GM19438 (cell line): ENCODE results near the gene MAD1L1.

Experiments used
- ATAC-seq: cut with Tn5 transposase; IDR thresholded peaks from one replicate; pipeline ENCODE4 v1.9.1; 2021; ENCODE audit warnings: low read depth; ENCODE audit not compliant: unreplicated experiment

Gene MAD1L1

DNA sequence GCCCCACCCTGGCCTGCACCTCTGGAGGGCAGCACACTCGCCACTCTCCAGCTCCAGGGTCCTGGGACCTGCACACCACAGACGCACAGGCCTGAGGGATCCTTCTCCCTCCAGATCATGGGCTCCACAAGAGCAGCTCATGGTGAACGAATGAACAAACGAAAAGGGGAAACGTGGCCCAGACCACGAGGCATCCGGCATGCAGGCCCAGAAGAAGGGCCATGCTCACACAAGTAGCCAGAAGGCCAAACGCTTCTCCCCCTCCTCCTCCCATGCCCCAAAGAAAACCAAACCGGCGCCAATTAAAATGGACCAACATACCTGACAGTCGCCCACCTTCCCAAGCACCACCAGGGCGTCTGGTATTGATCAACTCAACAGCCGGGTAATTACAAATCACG is 30.4 kb downstream of the MAD1L1 start:
- no peak for ATAC-seq

DNA sequence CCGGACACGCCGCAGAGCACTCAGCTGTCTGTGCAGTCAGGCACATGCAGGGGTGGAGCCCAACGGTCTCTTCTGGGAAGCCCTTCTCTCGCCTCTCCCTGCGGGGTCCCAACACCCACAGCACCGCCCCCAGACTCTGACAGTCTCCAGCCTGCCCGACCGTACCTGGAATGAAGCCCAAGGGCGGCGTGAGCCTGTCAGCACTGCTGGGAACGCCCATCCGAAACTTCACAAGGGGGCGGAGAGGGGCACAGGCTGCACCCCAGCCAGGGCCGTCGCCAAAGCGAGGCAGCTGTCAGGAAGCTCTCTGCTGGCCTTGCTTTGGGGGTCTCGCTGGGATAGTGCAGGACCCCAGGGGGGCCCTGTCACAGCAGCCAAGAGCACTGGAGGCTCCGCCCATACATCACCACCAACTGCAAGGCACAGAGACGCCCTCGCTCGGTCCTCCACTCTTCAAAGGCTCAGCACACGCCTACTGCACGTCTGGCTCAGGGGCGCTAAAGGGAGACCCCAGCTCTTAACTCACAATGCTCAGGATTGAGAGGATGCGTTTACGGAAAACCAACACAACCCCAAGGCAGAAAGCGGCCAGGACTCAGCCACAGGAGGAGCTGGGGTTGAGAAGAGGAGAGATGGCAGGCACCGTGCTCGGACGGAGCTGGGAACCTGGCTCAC is 30.9 kb downstream of the MAD1L1 start:
- ATAC-seq: no peak

DNA sequence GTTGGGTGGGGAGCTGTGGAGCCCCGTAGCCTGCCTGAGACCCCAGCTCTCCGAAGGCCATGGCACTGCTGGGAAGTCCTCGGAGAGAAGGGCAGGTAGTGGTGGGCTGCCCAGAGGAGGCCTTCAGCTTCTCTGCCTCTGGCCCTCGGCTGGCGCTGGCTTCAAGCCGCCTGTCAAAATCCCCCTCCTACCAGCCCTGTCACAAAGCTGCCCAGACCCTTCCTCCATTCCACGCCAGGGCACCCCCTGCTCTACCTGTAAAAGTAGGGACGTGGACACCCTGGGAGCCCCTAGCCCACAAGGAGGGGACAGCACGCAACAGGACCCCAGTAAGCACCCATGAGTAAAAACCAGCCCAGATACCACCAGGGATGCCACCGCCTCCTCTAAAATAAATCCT is 31.6 kb downstream of the MAD1L1 start:
- no peak for ATAC-seq

DNA sequence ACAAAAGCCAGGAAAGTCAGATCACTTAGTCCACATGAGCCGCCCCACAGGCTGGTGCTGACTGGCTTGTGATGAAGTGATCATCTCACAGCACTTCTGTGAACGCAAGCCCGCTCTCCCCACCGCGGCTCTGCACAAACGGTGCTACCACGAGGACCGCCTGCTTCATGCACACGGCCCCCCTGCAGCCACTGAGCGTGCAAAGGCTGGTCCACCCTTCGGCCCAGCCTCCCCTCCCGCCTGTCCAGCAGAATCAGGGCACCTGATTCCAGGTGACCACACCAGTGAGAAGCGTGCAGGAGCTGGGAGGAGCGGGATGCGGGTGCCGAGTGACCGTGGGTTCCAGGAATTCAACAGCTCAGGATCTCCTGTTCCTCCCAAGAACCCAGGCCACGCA is 32.2 kb downstream of the MAD1L1 start:
- no peak for ATAC-seq

DNA sequence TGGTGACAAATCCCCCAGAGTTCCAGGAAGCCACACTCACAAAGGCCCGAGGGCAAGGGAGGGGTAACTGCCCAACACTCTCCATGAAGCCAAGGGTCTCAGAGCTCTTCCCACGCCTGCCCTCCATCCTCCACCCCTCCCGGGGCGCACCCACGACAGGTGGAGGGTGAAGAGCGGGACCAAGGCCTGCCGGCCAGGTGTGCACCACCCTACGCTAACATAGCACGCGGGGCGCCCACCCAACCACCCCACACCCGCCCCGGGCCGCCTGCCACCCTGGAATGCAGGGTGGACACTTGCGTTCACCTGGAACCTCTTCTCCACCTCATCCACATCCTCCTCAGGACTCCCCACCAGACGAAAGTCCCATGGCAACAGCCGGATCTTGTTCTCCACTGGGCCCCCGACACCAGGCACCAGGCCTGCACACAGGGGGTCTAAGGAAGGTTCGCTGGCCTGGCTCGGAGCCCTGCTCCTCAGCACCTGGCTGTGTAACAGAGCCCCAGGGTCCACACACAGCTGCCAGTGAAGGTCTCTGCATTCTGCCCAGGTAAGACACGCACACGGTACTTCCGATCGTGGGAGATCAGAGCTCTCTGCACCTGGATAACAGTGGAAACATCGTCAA is 32.7 kb downstream of the MAD1L1 start:
- no peak for ATAC-seq

DNA sequence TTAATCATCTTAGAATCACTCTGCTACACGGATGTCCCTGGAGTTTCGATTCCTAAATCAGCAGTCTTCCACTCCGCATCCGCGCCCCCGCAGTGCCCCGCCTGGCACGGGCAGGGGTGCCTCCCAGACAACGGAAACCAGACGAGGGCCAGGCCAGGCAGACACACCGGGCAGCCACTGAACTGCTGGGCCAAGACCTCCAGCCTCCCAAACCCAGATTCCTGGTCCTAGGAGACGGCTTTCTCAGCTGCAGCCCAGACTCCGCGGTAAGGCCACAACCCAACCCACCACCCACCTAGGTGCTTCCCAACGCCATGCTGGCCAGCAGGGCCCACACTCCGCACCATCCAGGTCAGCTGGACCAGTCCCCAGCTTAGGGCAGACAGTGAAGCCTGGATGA is 33.2 kb downstream of the MAD1L1 start:
- no peak for ATAC-seq

DNA sequence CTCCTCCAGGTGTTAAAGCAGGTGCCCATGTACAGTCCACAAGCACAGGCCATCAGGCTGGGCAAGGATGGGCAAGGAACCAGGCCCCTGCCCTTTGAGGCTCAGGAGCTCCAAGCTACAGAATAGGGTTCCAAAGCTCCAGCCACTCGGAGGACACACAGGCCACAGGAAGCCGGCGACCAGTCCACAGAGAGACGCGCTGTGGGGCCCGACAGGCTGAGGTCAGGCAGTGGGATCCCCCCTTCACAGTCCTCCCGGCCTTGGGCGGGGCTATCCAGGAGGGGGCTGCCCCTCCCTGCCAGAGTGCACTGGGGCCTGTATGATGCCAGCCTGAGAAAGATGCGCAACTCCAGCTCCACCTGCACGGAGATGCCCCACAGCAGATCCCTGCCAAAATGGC is 34.0 kb downstream of the MAD1L1 start:
- no peak for ATAC-seq

DNA sequence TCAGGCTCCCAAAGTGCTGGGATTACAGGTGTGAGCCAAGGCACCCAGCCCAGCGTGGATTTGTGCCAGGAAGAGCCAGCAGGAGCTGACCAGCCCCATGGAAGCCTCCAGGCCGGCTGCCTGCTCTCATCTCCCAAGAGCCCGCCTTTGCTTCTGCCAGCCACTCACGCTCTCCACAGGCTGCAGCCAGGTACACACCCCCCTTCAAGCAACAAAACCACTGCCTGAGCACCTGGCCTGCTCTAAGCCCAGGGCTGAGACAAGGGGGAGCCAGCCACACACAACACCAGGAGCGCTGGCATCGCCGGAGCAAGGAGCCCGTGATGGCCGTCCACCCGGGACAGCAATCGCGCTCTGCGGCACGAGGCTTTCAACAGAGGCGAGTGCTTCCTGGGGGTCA is 34.5 kb downstream of the MAD1L1 start:
- ATAC-seq: no peak

DNA sequence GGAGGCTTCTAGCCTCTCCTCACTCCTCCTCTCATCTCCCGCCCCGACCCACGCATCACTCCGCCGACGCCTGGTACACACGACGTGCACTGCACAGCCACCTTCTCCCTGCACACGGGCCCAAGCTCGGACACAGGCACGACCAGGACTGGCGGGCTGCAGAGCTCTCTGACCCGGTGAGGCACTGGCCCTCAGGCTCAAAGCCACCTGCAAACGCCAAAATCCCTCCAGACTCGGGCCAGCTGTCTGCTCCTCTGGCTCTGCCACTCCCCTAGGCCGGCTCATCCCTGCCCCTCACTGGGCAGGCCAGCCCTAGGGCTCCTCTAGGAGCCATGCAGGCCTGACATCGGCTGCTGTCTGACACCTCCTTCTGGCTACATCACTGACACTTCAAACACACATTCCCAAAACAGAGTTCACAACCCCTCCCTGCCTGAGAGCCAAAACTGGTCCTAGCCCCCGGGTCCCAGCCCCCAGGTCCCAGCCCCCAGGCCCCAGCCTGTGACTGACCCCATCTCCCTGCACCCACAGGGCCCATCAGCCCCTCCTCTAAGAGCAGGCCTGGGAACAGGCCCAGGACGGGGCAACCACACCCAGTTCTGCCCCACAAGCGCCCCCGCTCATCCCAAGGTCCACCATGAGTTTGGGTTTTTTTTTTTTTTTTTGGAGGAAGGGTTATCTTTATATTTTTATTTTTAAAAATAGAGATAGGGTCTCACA is 35.1 kb downstream of the MAD1L1 start:
- ATAC-seq: no peak

DNA sequence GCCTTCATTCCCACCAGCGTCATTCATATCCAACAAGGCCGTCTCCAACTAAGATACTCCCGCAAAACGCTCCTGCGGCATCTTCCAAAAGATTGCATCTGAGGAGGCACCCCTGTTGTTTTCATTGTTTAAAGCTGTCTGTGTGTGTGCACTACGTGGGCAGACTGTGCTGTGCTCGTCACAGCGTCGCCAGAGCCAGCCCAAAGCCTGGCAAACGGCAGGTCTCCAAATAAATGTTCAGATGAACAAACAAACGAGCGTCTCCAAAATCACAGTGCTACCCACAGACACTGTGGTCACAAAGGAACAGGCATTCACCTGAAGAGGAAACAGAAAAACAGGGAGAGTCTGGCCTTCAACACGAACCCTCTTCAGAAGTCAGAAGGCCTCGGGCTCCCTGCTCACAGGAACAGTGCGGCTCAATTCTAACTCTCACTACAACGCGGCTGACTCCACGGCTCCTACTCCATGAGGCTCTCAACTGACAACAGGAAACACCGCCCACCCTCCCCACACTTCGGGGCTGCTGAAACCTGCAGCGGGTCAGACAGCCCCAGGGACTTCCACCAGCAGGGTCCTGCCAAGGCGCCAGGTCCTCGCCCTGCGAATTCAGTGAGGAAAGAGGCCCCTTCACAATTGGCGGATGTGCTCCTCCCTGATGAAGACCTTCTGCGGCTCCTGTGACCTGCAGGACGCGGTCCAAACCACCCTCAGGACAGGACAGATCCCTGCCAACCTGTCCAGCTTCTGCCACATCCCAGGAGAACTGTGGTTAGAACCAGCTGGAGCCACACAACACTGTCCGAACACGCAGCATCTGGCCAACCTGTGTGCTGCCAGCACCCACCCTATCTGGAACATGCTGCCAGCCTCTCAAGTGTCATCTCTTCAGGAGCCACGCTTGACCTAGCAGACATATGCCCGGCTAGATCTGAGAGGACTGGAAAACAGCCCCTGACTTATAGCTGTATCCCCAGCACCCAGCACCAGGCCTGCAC is 36.1 kb downstream of the MAD1L1 start:
- ATAC-seq: no peak

DNA sequence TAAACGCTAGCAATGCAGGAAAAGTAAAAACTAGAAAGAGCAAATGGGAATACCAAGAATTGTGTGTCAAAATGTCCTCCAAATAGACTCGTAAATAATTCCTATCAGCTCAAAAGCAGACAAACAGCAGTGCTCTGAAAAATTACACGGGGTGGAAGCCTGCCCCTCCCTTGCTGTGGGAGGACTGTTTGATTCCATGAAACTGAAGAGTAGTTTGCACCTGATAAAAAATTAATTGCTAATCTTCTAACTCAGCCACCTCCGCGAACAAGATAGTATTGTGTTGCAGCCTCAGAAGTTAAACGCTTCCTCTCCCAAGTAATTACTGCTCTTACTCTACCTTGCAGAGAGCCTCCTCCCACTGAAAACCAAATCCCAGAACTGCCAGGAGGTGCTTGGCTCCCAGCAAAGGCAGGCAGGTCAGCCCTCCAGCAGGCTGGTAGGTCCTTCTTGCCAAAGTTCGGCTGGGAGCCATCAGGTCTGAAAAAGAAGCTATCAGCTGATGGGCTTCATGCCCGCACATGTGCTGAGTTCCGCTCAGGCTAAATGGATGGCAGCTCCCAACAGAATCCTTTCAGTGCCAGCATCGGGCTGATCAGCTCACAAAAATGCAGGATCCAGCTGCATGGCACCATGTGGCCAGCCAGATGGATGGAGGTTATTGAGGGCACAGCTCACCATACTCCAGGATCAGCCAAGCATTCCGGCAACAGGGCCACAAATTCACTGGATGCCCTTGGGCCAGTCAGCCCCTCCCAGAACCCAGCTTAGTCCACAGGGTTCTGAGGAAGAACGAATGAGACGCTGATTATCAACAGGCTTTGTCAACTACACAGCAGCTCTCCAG is 37.1 kb downstream of the MAD1L1 start:
- no peak for ATAC-seq

DNA sequence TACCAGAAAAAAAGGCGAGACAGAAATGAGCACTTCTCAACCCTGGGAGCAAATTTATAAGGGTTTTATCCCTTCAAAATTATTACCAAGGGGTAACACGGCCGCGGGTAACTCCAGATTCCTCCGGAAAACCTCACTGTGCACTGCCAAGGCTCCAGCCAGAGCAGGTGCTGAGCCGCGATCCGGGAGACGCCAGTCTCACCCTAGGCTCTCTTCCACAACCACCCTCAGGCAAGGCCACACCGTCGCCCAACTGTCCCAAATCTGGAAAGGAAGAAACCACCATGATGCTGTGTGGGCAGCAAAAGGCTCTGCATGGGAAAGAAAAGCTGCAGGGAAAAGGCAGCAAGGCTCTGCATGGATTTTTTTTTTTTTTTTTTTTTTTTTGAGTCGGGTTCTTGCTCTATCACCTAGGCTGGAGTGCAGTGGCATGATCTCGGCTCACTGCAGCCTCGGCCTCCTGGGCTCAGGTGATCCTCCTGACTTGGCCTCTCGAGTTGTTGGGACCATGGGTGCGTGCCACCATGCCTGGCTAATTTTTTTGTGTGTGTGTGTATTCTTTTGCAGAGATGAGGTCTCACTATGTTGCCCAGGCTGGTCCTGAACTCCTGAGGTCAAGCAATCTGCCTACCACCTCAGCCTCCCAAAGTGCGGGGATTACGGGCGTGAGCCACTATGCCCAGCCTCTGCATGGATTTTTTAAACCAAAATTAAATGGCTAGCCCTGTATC is 39.0 kb downstream of the MAD1L1 start:
- no peak for ATAC-seq

DNA sequence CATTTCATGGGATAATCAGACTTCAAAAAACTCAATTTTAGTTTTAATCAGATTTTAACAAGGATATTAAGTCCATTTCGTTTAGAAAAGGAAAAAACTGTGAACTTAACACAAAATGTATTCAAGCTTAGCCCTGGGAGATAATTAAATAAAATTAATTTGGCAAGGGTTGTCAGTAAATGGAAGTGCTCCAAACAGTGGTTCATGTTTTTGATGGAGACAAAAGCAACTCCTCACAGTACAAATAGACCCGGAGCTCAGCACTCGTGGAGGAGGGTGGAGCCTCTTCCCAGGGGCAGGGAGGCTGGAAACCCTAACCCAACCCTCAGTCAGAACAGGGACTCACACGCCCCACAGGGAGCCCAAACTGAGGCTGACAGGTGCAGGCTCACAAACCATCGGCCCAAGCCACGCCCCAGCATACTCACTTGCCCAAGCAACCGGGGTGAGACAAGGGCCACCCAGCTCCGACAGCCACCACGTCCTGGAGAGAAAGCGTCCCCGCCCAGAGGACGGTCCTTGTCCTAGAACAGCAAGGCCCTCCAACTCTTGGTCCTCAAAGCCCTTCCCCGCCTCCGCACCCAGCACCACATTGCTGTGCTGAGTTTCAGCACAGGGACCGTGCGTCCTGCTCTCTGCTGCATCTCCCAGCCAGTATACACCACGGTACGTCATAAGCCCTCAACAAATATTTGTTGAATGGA is 39.8 kb downstream of the MAD1L1 start:
- ATAC-seq: no peak

DNA sequence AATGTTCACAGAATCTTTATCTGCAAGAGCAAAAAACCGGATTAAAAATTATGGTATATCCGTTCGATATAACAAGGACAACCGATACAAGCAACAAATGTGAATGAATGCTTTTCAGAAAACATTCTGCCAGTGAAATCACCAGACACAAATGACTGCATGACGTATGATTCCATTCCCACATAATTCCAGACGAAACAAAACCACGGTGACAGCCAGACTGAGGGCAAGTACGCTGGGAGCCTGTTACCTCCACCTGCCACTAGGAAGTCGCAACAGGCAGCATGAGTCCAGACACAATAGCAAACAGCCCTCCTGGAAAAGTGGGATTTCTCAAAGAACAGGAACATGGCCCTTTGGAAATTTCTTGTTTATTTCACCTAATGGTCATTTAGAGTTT is 41.7 kb downstream of the MAD1L1 start:
- ATAC-seq: no peak

DNA sequence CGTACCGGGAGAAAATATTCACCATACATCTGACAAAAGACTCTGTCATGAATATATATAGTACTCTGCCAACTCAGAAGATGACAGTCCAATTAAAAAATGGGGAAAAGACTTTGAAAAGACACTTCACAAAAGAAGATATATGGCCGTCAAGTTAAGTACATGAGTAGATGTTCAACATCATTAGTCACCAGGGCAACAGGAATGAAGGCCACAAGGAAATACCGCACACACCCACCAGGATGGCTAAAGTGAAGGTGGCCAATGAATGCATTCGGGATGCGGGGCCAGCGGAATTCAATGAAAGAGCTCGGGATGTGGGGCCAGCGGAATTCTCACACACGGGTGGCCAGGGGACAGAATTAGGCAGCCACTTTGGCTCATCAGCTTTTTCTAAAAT is 42.2 kb downstream of the MAD1L1 start:
- no peak for ATAC-seq

DNA sequence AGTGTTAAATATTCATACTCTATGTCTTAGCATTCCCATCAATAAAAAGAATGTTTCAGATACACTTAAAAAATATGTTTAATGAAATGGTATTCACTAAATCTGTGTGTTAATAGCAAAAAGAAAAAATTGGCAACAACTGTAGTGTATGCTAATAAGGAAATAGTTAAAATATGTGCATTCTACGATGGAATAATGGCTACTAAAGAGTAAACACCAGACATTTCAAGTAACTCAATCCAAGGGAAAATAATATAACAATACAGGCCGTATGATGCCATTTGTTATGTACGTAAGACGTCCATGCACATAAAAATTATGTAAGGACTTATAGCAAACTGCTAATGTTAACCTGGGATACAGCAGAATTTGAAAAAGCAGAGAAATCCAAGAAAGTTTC is 46.6 kb downstream of the MAD1L1 start:
- no peak for ATAC-seq

DNA sequence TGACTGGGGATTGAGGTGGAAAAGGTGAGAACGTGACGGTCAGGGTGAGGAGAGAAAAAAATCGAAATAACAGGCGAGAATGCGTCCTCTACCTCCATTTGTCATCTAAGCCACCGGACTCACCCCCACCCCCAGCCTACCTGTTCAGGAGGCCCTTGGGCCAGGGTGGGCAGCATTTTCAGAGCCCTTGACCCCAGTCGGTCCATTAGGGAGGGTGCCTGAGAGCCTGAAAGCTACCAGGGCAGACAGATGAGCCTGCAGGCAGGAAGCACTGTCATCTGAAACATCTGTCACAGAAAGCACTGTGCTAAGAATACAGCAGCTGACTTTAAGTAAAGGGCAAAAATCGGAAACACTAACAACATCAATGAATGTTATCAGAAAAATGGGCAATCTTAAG is 47.0 kb downstream of the MAD1L1 start:
- no peak for ATAC-seq

DNA sequence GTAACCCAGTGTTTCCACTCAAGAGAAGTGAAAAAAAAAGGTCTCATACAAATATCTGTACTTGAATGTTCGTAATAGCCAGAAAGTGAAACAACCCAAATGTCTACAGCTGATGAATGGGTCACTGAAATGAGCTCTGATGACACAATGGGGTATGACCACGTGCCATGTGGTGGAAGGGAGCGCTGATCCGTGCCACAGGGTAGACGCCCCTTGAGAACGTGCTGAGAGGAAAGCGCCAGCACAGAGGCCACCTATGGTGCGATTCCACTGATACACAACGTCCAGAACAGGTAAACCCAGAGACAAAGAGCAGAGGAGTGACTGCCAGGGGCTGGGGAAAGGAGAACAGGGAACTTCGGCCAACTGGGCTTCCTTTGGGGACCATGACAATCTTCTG is 50.3 kb downstream of the MAD1L1 start:
- ATAC-seq: no peak
